Measurements from ENCODE around the gene PPFIA4.

The PPFIA4 gene

DNA sequence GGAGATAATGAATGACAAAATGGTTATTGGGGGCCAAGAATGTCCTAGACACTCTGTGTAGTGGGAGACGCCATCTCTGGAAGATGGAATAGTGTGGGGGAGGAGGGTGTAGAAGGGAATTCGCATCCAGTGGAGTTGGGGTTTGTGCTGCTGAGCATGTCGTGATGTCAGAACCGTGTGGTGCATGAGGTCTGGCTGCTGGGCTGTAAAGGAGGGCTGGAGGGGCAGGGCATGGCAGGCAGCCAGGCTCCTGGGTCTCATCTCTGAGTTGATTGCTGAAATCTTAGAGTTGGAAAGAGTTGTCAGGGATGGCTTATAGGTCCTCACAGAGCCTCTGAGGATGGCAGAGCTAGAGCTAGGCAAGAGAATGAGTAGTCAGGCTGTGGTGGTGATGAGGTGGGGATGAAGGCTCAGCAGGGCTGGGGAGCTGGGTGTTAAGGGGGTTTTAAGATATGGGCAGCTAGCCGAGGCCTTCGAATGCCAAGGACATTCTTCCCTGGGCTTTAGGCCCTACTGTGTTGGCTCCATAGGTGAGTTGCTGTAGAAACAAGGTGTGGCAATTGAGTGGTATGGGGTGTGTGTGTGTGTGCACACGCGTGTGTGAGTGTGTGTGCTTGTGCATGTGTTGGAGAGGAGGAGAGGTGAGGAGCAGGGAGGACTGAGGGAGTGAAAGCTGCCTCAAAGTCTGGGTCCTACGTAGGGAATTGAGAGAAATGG is 1.9 kb downstream of the PPFIA4 start:
- Histone ChIP-seq H3K4me3 (ENCODE audit: low read depth, low read length) (no peak overlapping the region), H2BK12ac (ENCODE audit: low read length) (no peak overlapping the region), H2AFZ (ENCODE audit: insufficient read depth, low read length, poor library complexity) (no peak overlapping the region), H3K18ac (ENCODE audit: low read length) (no peak overlapping the region), H4K91ac (ENCODE audit: low read depth, low read length) (no peak overlapping the region), H3K4me2 (ENCODE audit: low read length) (no peak overlapping the region), H3K27ac (ENCODE audit: low read depth, low read length) (no peak overlapping the region), H2BK120ac (ENCODE audit: insufficient read depth, low read length, poor library complexity) (no peak overlapping the region), H3K79me1 (ENCODE audit: low read length) (no peaks in the 10 kb centered on the region), H3K14ac (ENCODE audit: low read length) (no peak overlapping the region), H3K9ac (ENCODE audit: low read length) (no peak overlapping the region), H3K4me1 (ENCODE audit: control insufficient read depth in 1 of 2, insufficient read depth in 2 of 2, low read length in 2 of 2) (peaks cover 3 to 9% of the 10 kb centered on the region in 2 experiments), H3K79me2 (ENCODE audit: control insufficient read depth, insufficient read depth, low read length, poor library complexity) (no peaks in the 10 kb centered on the region), H3K9me3 (ENCODE audit: insufficient read depth, low read depth, low read length) (peaks cover 3% of the 10 kb centered on the region), H2BK5ac (ENCODE audit: low read depth, low read length, poor library complexity) (no peak overlapping the region), H3K27me3 (ENCODE audit: insufficient read depth, low read length) (peaks cover 12% of the 10 kb centered on the region), H2AK5ac (ENCODE audit: low read length) (no peak overlapping the region), H3K4ac (ENCODE audit: low read depth, low read length) (no peak overlapping the region), H4K8ac (ENCODE audit: low read depth, low read length) (no peak overlapping the region), H3K23ac (ENCODE audit: low read length) (no peak overlapping the region), H3K36me3 (ENCODE audit: control insufficient read depth in 1 of 2, insufficient read depth in 2 of 2, low read length in 2 of 2) (peaks cover 0 to 7% of the 10 kb centered on the region in 2 experiments), H4K12ac (ENCODE audit: low read depth, low read length) (no peak overlapping the region)
- DNase-seq: no peak
- WGBS (ENCODE audit: extremely low coverage, insufficient coverage, insufficient read length): no CpG with 5 or more reads among the region's 9 CpGs

DNA sequence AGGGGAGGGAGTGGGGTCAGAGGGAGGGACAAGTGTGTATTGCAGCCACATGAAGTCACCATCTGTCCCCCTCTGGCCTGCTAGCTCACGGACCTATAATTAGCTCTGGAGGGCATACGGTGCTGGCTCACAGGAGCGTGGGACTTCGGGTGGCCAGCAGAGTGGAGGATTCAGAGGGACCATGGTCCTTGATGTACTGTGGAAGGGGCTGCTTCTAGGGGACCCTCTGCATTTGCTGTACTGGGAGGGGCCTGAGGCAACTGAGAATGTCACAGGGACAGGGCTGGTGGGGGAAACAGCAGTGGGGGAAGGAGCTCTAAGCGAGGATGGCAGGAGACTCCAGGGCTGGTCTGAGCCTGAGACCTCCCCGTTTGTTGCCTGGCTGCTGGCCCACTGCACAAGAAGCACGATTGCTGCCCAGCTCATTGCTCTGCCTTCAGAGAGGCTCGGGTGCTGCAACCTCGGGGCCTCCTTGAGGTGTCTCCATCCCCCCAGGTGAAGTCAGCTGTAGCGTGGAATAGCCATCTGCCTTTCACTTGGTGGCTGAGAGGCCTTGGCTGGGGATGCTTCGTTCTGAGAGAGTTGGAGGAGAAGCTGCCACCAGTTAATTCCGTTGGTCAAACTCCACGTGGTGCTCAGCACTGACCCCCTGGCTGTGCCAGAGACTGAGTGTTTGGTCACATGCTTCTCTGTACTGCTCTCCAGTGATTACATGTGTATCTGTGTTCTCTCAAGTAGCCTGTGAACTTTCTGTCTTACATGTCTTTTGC is 2.7 kb downstream of the PPFIA4 start:
- peaks cover 3 to 9% of the 10 kb centered on the region in 2 experiments for H3K4me1 ChIP-seq (ENCODE audit: control insufficient read depth in 1 of 2, insufficient read depth in 2 of 2, low read length in 2 of 2)
- H3K14ac ChIP-seq (ENCODE audit: low read length): no peak overlapping the region
- no peak overlapping the region for H3K4ac ChIP-seq (ENCODE audit: low read depth, low read length)
- no peaks in the 10 kb centered on the region for H3K79me1 ChIP-seq (ENCODE audit: low read length)
- H3K36me3 ChIP-seq (ENCODE audit: control insufficient read depth in 1 of 2, insufficient read depth in 2 of 2, low read length in 2 of 2): peaks cover 0 to 6% of the 10 kb centered on the region in 2 experiments
- H2AK5ac ChIP-seq (ENCODE audit: low read length): no peak overlapping the region
- no peak overlapping the region for H3K4me2 ChIP-seq (ENCODE audit: low read length)
- H2BK120ac ChIP-seq (ENCODE audit: insufficient read depth, low read length, poor library complexity): no peak overlapping the region
- no peak overlapping the region for H3K27ac ChIP-seq (ENCODE audit: low read depth, low read length)
- H2BK12ac ChIP-seq (ENCODE audit: low read length): no peak overlapping the region
- no peak overlapping the region for H3K23ac ChIP-seq (ENCODE audit: low read length)
- no CpG with 5 or more reads among the region's 13 CpGs for WGBS (ENCODE audit: extremely low coverage, insufficient coverage, insufficient read length)
- peaks cover 12% of the 10 kb centered on the region for H3K27me3 ChIP-seq (ENCODE audit: insufficient read depth, low read length)
- no peak overlapping the region for H3K4me3 ChIP-seq (ENCODE audit: low read depth, low read length)
- H3K79me2 ChIP-seq (ENCODE audit: control insufficient read depth, insufficient read depth, low read length, poor library complexity): no peaks in the 10 kb centered on the region
- H2BK5ac ChIP-seq (ENCODE audit: low read depth, low read length, poor library complexity): no peak overlapping the region
- H2AFZ ChIP-seq (ENCODE audit: insufficient read depth, low read length, poor library complexity): no peak overlapping the region
- no peak overlapping the region for H3K18ac ChIP-seq (ENCODE audit: low read length)
- H3K9ac ChIP-seq (ENCODE audit: low read length): no peak overlapping the region
- H4K8ac ChIP-seq (ENCODE audit: low read depth, low read length): no peak overlapping the region
- H4K12ac ChIP-seq (ENCODE audit: low read depth, low read length): no peak overlapping the region
- peaks cover 3% of the 10 kb centered on the region for H3K9me3 ChIP-seq (ENCODE audit: insufficient read depth, low read depth, low read length)
- DNase-seq: no peak
- H4K91ac ChIP-seq (ENCODE audit: low read depth, low read length): no peak overlapping the region

DNA sequence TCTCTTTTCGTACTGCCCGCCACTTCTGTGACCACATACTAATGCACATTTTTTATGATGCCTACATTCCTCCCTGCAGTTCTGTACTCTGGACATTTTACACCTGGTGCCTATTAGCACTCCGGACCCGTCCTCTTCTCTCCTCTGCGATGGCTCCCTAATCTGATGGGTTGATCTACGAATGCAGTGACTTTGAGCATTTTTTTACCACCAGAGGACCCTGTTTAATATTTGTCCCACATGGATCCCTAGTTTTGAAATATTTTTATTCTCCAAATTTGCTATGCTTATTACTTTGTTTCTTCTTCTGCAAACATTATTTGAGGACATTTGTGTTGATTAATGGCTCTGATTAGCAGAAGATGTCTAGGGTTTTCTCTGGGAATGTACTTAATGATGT is 5.2 kb downstream of the PPFIA4 start:
- H3K4me3 ChIP-seq (ENCODE audit: low read depth, low read length): no peak overlapping the region
- peaks cover 3% of the 10 kb centered on the region for H3K9me3 ChIP-seq (ENCODE audit: insufficient read depth, low read depth, low read length)
- no peak overlapping the region for H3K4me2 ChIP-seq (ENCODE audit: low read length)
- H3K4me1 ChIP-seq (ENCODE audit: control insufficient read depth in 1 of 2, insufficient read depth in 2 of 2, low read length in 2 of 2): peaks cover 2 to 5% of the 10 kb centered on the region in 2 experiments
- no peak overlapping the region for H3K4ac ChIP-seq (ENCODE audit: low read depth, low read length)
- no peak overlapping the region for H3K18ac ChIP-seq (ENCODE audit: low read length)
- no peak overlapping the region for H4K12ac ChIP-seq (ENCODE audit: low read depth, low read length)
- H4K91ac ChIP-seq (ENCODE audit: low read depth, low read length): no peak overlapping the region
- H2AFZ ChIP-seq (ENCODE audit: insufficient read depth, low read length, poor library complexity): no peak overlapping the region
- H2BK12ac ChIP-seq (ENCODE audit: low read length): no peak overlapping the region
- H4K8ac ChIP-seq (ENCODE audit: low read depth, low read length): no peak overlapping the region
- DNase-seq: peak in 1 of 2 donors; percentile 44
- H3K9ac ChIP-seq (ENCODE audit: low read length): no peak overlapping the region
- no peak overlapping the region for H2BK120ac ChIP-seq (ENCODE audit: insufficient read depth, low read length, poor library complexity)
- H3K14ac ChIP-seq (ENCODE audit: low read length): no peak overlapping the region
- no peaks in the 10 kb centered on the region for H3K79me2 ChIP-seq (ENCODE audit: control insufficient read depth, insufficient read depth, low read length, poor library complexity)
- no CpG with 5 or more reads among the region's 6 CpGs for WGBS (ENCODE audit: extremely low coverage, insufficient coverage, insufficient read length)
- no peaks in the 10 kb centered on the region for H3K36me3 ChIP-seq (ENCODE audit: control insufficient read depth in 1 of 2, insufficient read depth in 2 of 2, low read length in 2 of 2)
- H3K27ac ChIP-seq (ENCODE audit: low read depth, low read length): no peak overlapping the region
- H2BK5ac ChIP-seq (ENCODE audit: low read depth, low read length, poor library complexity): no peak overlapping the region
- H3K79me1 ChIP-seq (ENCODE audit: low read length): no peaks in the 10 kb centered on the region
- H3K27me3 ChIP-seq (ENCODE audit: insufficient read depth, low read length): peaks cover 11% of the 10 kb centered on the region
- no peak overlapping the region for H3K23ac ChIP-seq (ENCODE audit: low read length)
- H2AK5ac ChIP-seq (ENCODE audit: low read length): no peak overlapping the region

DNA sequence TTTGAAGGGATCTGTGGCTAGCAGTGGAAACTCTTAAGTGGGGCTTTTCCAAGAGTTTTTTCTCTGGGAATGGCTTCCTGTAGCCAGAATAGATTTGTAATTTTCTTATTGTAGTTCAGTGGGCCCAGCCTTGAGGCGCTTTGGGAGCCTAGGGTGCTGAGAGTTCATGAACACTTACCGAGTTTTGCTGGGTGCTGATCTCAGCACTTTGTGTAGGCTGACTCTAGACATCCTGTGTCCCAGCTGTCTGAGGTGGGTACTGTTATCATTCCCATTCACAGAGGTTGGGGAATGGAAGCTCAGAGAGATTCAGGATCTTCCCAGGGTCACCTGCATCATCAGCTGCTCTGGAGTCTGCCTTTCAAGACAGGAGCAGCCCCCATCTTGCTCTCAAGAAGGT is 7.0 kb downstream of the PPFIA4 start:
- Histone ChIP-seq H2AFZ (ENCODE audit: insufficient read depth, low read length, poor library complexity) (no peak overlapping the region), H3K23ac (ENCODE audit: low read length) (no peak overlapping the region), H3K79me2 (ENCODE audit: control insufficient read depth, insufficient read depth, low read length, poor library complexity) (no peaks in the 10 kb centered on the region), H3K18ac (ENCODE audit: low read length) (no peak overlapping the region), H2AK5ac (ENCODE audit: low read length) (no peak overlapping the region), H2BK120ac (ENCODE audit: insufficient read depth, low read length, poor library complexity) (no peak overlapping the region), H4K12ac (ENCODE audit: low read depth, low read length) (no peak overlapping the region), H4K8ac (ENCODE audit: low read depth, low read length) (no peak overlapping the region), H3K14ac (ENCODE audit: low read length) (no peak overlapping the region), H3K9ac (ENCODE audit: low read length) (no peak overlapping the region), H3K9me3 (ENCODE audit: insufficient read depth, low read depth, low read length) (no peaks in the 10 kb centered on the region), H4K91ac (ENCODE audit: low read depth, low read length) (no peak overlapping the region), H3K27ac (ENCODE audit: low read depth, low read length) (no peak overlapping the region), H3K4me2 (ENCODE audit: low read length) (no peak overlapping the region), H3K4ac (ENCODE audit: low read depth, low read length) (no peak overlapping the region), H3K79me1 (ENCODE audit: low read length) (no peaks in the 10 kb centered on the region), H3K4me3 (ENCODE audit: low read depth, low read length) (no peak overlapping the region), H2BK5ac (ENCODE audit: low read depth, low read length, poor library complexity) (no peak overlapping the region), H3K4me1 (ENCODE audit: control insufficient read depth in 1 of 2, insufficient read depth in 2 of 2, low read length in 2 of 2) (no peaks in the 10 kb centered on the region), H3K36me3 (ENCODE audit: control insufficient read depth in 1 of 2, insufficient read depth in 2 of 2, low read length in 2 of 2) (no peaks in the 10 kb centered on the region), H3K27me3 (ENCODE audit: insufficient read depth, low read length) (no peaks in the 10 kb centered on the region), H2BK12ac (ENCODE audit: low read length) (no peak overlapping the region)
- DNase-seq: no peak
- WGBS (ENCODE audit: extremely low coverage, insufficient coverage, insufficient read length): no CpG with 5 or more reads among the region's 2 CpGs

Data from trophoblast cell (in vitro differentiated cells and primary cell).